ENCODE measurements around the gene PDSS2.
"Not testable (repeated sequence)": the region's sequence is repeated elsewhere in the genome, so short reads cannot be mapped to it uniquely, and the experiment has no call there.

The PDSS2 gene

GRCh38 chr6:107425951-107426350 lies 33.4 kb downstream of the PDSS2 start:
- H3K27me3 Mint-ChIP-seq; H3K27ac Mint-ChIP-seq (ENCODE audit: low read depth); H3K36me3 Mint-ChIP-seq (ENCODE audit: insufficient read depth); ATAC-seq (replicated peaks; ENCODE audit: extremely low read depth, poor library complexity, severe bottlenecking); DNase-seq (ENCODE audit: low spot score in 2 of 2); H3K9me3 Mint-ChIP-seq; H3K4me3 Mint-ChIP-seq: not testable (repeated sequence)
- peaks cover 18% of the 10 kb centered on the region for H3K4me1 Mint-ChIP-seq

- ATAC-seq (replicated peaks; ENCODE audit: extremely low read depth, poor library complexity, severe bottlenecking) (no peak), DNase-seq (ENCODE audit: low spot score in 2 of 2) (no peak)
- Mint-ChIP-seq H3K4me1 (peaks cover 19% of the 10 kb centered on the region), H3K27me3 (no peaks in the 10 kb centered on the region), H3K9me3 (peaks cover 7% of the 10 kb centered on the region), H3K4me3 (no peak overlapping the region), H3K36me3 (ENCODE audit: insufficient read depth) (peaks cover 3% of the 10 kb centered on the region), H3K27ac (ENCODE audit: low read depth) (no peak overlapping the region)
Measured at GRCh38 chr6:107423474-107423990, 35.8 kb downstream of the PDSS2 start.

- DNase-seq (ENCODE audit: low spot score in 2 of 2) (no peak), ATAC-seq (replicated peaks; ENCODE audit: extremely low read depth, poor library complexity, severe bottlenecking) (no peak)
- Mint-ChIP-seq H3K9me3 (peaks cover 1% of the 10 kb centered on the region), H3K36me3 (ENCODE audit: insufficient read depth) (peaks cover 3% of the 10 kb centered on the region), H3K27ac (ENCODE audit: low read depth) (no peak overlapping the region), H3K4me3 (no peak overlapping the region), H3K27me3 (no peaks in the 10 kb centered on the region), H3K4me1 (peaks cover 29% of the 10 kb centered on the region)
Measured at GRCh38 chr6:107421696-107422256, 37.6 kb downstream of the PDSS2 start.

GRCh38 chr6:107419733-107420132 lies 39.6 kb downstream of the PDSS2 start:
- peak; percentile 40 for ATAC-seq (replicated peaks; ENCODE audit: extremely low read depth, poor library complexity, severe bottlenecking)
- Mint-ChIP-seq H3K27me3 (no peaks in the 10 kb centered on the region), H3K4me1 (peaks cover 37% of the 10 kb centered on the region), H3K9me3 (no peaks in the 10 kb centered on the region), H3K4me3 (no peak overlapping the region), H3K36me3 (ENCODE audit: insufficient read depth) (peaks cover 3% of the 10 kb centered on the region), H3K27ac (ENCODE audit: low read depth) (no peak overlapping the region)
- DNase-seq (ENCODE audit: low spot score in 2 of 2) = no peak

- H3K4me1 Mint-ChIP-seq = peaks cover 42% of the 10 kb centered on the region
Measured at GRCh38 chr6:107418118-107418517, 41.2 kb downstream of the PDSS2 start.

GRCh38 chr6:107416145-107416544 lies 43.2 kb downstream of the PDSS2 start:
- peaks cover 2% of the 10 kb centered on the region for H3K36me3 Mint-ChIP-seq (ENCODE audit: insufficient read depth)
- no peak for ATAC-seq (replicated peaks; ENCODE audit: extremely low read depth, poor library complexity, severe bottlenecking)

More at GRCh38 chr6:107418118-107418517, 41.2 kb downstream of the PDSS2 start:
- H3K36me3 Mint-ChIP-seq (ENCODE audit: insufficient read depth) = peaks cover 5% of the 10 kb centered on the region
- H3K9me3 Mint-ChIP-seq = no peaks in the 10 kb centered on the region
- no peak overlapping the region for H3K27ac Mint-ChIP-seq (ENCODE audit: low read depth)
- no peak for ATAC-seq (replicated peaks; ENCODE audit: extremely low read depth, poor library complexity, severe bottlenecking)
- no peak for DNase-seq (ENCODE audit: low spot score in 2 of 2)
- H3K4me3 Mint-ChIP-seq = no peak overlapping the region
- no peaks in the 10 kb centered on the region for H3K27me3 Mint-ChIP-seq

GRCh38 chr6:107413966-107414645 lies 45.3 kb downstream of the PDSS2 start:
- ATAC-seq (replicated peaks; ENCODE audit: extremely low read depth, poor library complexity, severe bottlenecking) = no peak
- no peak overlapping the region for H3K27ac Mint-ChIP-seq (ENCODE audit: low read depth)

More at GRCh38 chr6:107416145-107416544, 43.2 kb downstream of the PDSS2 start:
- no peak for DNase-seq (ENCODE audit: low spot score in 2 of 2)
- H3K9me3 Mint-ChIP-seq = no peaks in the 10 kb centered on the region
- H3K27ac Mint-ChIP-seq (ENCODE audit: low read depth) = no peak overlapping the region
- H3K4me3 Mint-ChIP-seq = no peak overlapping the region
- no peaks in the 10 kb centered on the region for H3K27me3 Mint-ChIP-seq
- peaks cover 37% of the 10 kb centered on the region for H3K4me1 Mint-ChIP-seq

GRCh38 chr6:107411161-107411560 lies 48.2 kb downstream of the PDSS2 start:
- H3K27ac Mint-ChIP-seq (ENCODE audit: low read depth) = no peak overlapping the region
- DNase-seq (ENCODE audit: low spot score in 2 of 2) = no peak
- no peak for ATAC-seq (replicated peaks; ENCODE audit: extremely low read depth, poor library complexity, severe bottlenecking)
- H3K27me3 Mint-ChIP-seq = no peaks in the 10 kb centered on the region
- H3K9me3 Mint-ChIP-seq = peaks cover 5% of the 10 kb centered on the region
- no peak overlapping the region for H3K4me3 Mint-ChIP-seq
- peaks cover 4% of the 10 kb centered on the region for H3K36me3 Mint-ChIP-seq (ENCODE audit: insufficient read depth)
- H3K4me1 Mint-ChIP-seq = peaks cover 30% of the 10 kb centered on the region

More at GRCh38 chr6:107413966-107414645, 45.3 kb downstream of the PDSS2 start:
- H3K9me3 Mint-ChIP-seq = no peaks in the 10 kb centered on the region
- H3K4me3 Mint-ChIP-seq = no peak overlapping the region
- peaks cover 40% of the 10 kb centered on the region for H3K4me1 Mint-ChIP-seq
- H3K36me3 Mint-ChIP-seq (ENCODE audit: insufficient read depth) = peaks cover 2% of the 10 kb centered on the region
- H3K27me3 Mint-ChIP-seq = no peaks in the 10 kb centered on the region
- no peak for DNase-seq (ENCODE audit: low spot score in 2 of 2)

- no peak for ATAC-seq (replicated peaks; ENCODE audit: extremely low read depth, poor library complexity, severe bottlenecking)
- Mint-ChIP-seq H3K36me3 (ENCODE audit: insufficient read depth) (peaks cover 6% of the 10 kb centered on the region), H3K9me3 (peaks cover 11% of the 10 kb centered on the region), H3K4me3 (no peak overlapping the region), H3K27ac (ENCODE audit: low read depth) (no peak overlapping the region), H3K4me1 (peaks cover 28% of the 10 kb centered on the region), H3K27me3 (no peaks in the 10 kb centered on the region)
- DNase-seq (ENCODE audit: low spot score in 2 of 2) = no peak
Measured at GRCh38 chr6:107409942-107410341, 49.4 kb downstream of the PDSS2 start.

- peaks cover 21% of the 10 kb centered on the region for H3K4me1 Mint-ChIP-seq
- peaks cover 23% of the 10 kb centered on the region for H3K9me3 Mint-ChIP-seq
- DNase-seq (ENCODE audit: low spot score in 2 of 2) = no peak
- no peaks in the 10 kb centered on the region for H3K27me3 Mint-ChIP-seq
- H3K36me3 Mint-ChIP-seq (ENCODE audit: insufficient read depth) = peaks cover 5% of the 10 kb centered on the region
- H3K27ac Mint-ChIP-seq (ENCODE audit: low read depth) = no peak overlapping the region
- ATAC-seq (replicated peaks; ENCODE audit: extremely low read depth, poor library complexity, severe bottlenecking) = no peak
- no peak overlapping the region for H3K4me3 Mint-ChIP-seq
Measured at GRCh38 chr6:107408714-107409113, 50.6 kb downstream of the PDSS2 start.

- peaks cover 4% of the 10 kb centered on the region for H3K36me3 Mint-ChIP-seq (ENCODE audit: insufficient read depth)
- ATAC-seq (replicated peaks; ENCODE audit: extremely low read depth, poor library complexity, severe bottlenecking) = no peak
- H3K27me3 Mint-ChIP-seq = no peaks in the 10 kb centered on the region
- no peak overlapping the region for H3K27ac Mint-ChIP-seq (ENCODE audit: low read depth)
- no peak for DNase-seq (ENCODE audit: low spot score in 2 of 2)
- no peak overlapping the region for H3K4me3 Mint-ChIP-seq
- peaks cover 13% of the 10 kb centered on the region for H3K4me1 Mint-ChIP-seq
- peaks cover 23% of the 10 kb centered on the region for H3K9me3 Mint-ChIP-seq
Measured at GRCh38 chr6:107405002-107405401, 54.4 kb downstream of the PDSS2 start.

GRCh38 chr6:107402533-107402932 lies 56.8 kb downstream of the PDSS2 start:
- H3K27ac Mint-ChIP-seq (ENCODE audit: low read depth) = no peak overlapping the region
- H3K36me3 Mint-ChIP-seq (ENCODE audit: insufficient read depth) = peaks cover 2% of the 10 kb centered on the region
- no peak for DNase-seq (ENCODE audit: low spot score in 2 of 2)
- ATAC-seq (replicated peaks; ENCODE audit: extremely low read depth, poor library complexity, severe bottlenecking) = no peak
- H3K27me3 Mint-ChIP-seq = no peaks in the 10 kb centered on the region
- peaks cover 23% of the 10 kb centered on the region for H3K9me3 Mint-ChIP-seq
- H3K4me3 Mint-ChIP-seq = no peak overlapping the region
- H3K4me1 Mint-ChIP-seq = peaks cover 17% of the 10 kb centered on the region

GRCh38 chr6:107401573-107401972 lies 57.8 kb downstream of the PDSS2 start:
- Mint-ChIP-seq H3K9me3 (peaks cover 19% of the 10 kb centered on the region), H3K27ac (ENCODE audit: low read depth) (no peak overlapping the region), H3K27me3 (no peaks in the 10 kb centered on the region), H3K4me1 (peaks cover 17% of the 10 kb centered on the region), H3K4me3 (no peak overlapping the region), H3K36me3 (ENCODE audit: insufficient read depth) (peaks cover 2% of the 10 kb centered on the region)
- DNase-seq (ENCODE audit: low spot score in 2 of 2) = no peak
- ATAC-seq (replicated peaks; ENCODE audit: extremely low read depth, poor library complexity, severe bottlenecking) = no peak
